Parathyroid adenoma (tissue), 2 donors: ENCODE data around the gene CDKN2C.
"Not testable (repeated sequence)": the region's sequence is repeated elsewhere in the genome, so short reads cannot be mapped to it uniquely, and the experiment has no call there.

Experiments used
- H2AFZ ChIP-seq: fragments of 300-600 bp; sonication (generic); one replicate; pipeline ENCODE4 v1.7.0; 2017; ENCODE audit warnings: antibody characterized with exemption, mild to moderate bottlenecking
- H3K27ac ChIP-seq: fragments of 300-600 bp; sonication (generic); one replicate; pipeline ENCODE4 v1.7.0; 2017
- H3K27me3 ChIP-seq: fragments of 300-600 bp; sonication (generic); one replicate; pipeline ENCODE4 v1.7.0; 2017; ENCODE audit warnings: low read length; ENCODE audit not compliant: control insufficient read depth, insufficient read depth
- H3K36me3 ChIP-seq: fragments of 300-600 bp; sonication (generic); one replicate; pipeline ENCODE4 v1.7.0; 2017; ENCODE audit warnings: low read length; ENCODE audit not compliant: control insufficient read depth, insufficient read depth
- H3K4me1 ChIP-seq: fragments of 300-600 bp; sonication (generic); one replicate; pipeline ENCODE4 v1.7.0; 2017; ENCODE audit warnings: control low read depth
- H3K4me2 ChIP-seq: fragments of 300-600 bp; sonication (generic); one replicate; pipeline ENCODE4 v1.7.0; 2017; ENCODE audit warnings: low read length
- H3K4me3 ChIP-seq: fragments of 300-600 bp; sonication (generic); one replicate; pipeline ENCODE4 v1.7.0; 2017; ENCODE audit warnings: low read depth, low read length
- H3K79me2 ChIP-seq: fragments of 300-600 bp; sonication (generic); one replicate; pipeline ENCODE4 v1.7.0; 2017; ENCODE audit warnings: control low read depth
- H3K9ac ChIP-seq: fragments of 300-600 bp; sonication (generic); one replicate; pipeline ENCODE4 v1.7.0; 2017; ENCODE audit warnings: mild to moderate bottlenecking
- H3K9me3 ChIP-seq: fragments of 300-600 bp; sonication (generic); one replicate; pipeline ENCODE4 v1.7.0; 2017; ENCODE audit warnings: low read length; ENCODE audit not compliant: control insufficient read depth
- TF ChIP-seq, protein P1 (sequence below): fragments of 300-600 bp; sonication (generic); IDR thresholded peaks from one replicate; pipeline ENCODE4 v1.7.0; 2017; ENCODE audit warnings: antibody characterized with exemption, mild to moderate bottlenecking
- donor health status: primary hyperparathyroidism.

Gene CDKN2C

DNA sequence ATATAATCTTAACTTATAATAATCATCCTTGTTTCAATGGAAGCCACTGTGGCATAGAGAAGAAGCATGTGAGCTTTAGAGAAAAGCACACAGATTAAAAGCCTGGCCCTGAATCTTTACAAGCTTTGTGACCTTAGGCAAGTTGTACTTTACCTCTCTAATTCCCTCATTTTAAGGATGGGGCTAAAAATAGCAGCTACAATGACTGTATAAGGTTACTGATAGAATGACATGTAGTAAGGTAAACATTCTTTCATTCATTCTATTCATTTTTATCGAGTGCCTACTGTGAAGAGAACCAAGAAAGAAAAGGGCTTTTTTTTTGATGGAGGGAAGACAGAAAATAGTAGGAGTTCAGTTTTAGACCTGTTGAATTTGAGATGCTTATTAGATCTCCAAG is 25.6 kb downstream of the CDKN2C start:
- H3K4me1 ChIP-seq, result no peaks in the 10 kb centered on the region
- H3K27me3 ChIP-seq, result no peaks in the 10 kb centered on the region
- TF ChIP-seq, protein P1, sequence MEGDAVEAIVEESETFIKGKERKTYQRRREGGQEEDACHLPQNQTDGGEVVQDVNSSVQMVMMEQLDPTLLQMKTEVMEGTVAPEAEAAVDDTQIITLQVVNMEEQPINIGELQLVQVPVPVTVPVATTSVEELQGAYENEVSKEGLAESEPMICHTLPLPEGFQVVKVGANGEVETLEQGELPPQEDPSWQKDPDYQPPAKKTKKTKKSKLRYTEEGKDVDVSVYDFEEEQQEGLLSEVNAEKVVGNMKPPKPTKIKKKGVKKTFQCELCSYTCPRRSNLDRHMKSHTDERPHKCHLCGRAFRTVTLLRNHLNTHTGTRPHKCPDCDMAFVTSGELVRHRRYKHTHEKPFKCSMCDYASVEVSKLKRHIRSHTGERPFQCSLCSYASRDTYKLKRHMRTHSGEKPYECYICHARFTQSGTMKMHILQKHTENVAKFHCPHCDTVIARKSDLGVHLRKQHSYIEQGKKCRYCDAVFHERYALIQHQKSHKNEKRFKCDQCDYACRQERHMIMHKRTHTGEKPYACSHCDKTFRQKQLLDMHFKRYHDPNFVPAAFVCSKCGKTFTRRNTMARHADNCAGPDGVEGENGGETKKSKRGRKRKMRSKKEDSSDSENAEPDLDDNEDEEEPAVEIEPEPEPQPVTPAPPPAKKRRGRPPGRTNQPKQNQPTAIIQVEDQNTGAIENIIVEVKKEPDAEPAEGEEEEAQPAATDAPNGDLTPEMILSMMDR, result no peak
- H3K9ac ChIP-seq, result no peak overlapping the region
- no peak overlapping the region for H3K4me3 ChIP-seq
- no peaks in the 10 kb centered on the region for H3K79me2 ChIP-seq
- no peak overlapping the region for H3K27ac ChIP-seq
- no peak overlapping the region for H3K4me2 ChIP-seq
- no peaks in the 10 kb centered on the region for H3K36me3 ChIP-seq
- no peak overlapping the region for H2AFZ ChIP-seq
- H3K9me3 ChIP-seq, result no peaks in the 10 kb centered on the region

GRCh38 chr1:50996083-50996482 is 26.0 kb downstream of the CDKN2C start:
- no peak overlapping the region for H3K4me3 ChIP-seq
- no peaks in the 10 kb centered on the region for H3K36me3 ChIP-seq
- H3K27ac ChIP-seq, result no peak overlapping the region
- H3K79me2 ChIP-seq, result no peaks in the 10 kb centered on the region
- TF ChIP-seq, protein P1, result no peak
- no peak overlapping the region for H3K4me2 ChIP-seq
- H3K9me3 ChIP-seq, result no peaks in the 10 kb centered on the region
- H3K9ac ChIP-seq, result no peak overlapping the region
- no peaks in the 10 kb centered on the region for H3K4me1 ChIP-seq
- H3K27me3 ChIP-seq, result no peaks in the 10 kb centered on the region
- no peak overlapping the region for H2AFZ ChIP-seq

- H3K4me2 ChIP-seq, H2AFZ ChIP-seq, H3K36me3 ChIP-seq, H3K79me2 ChIP-seq, H3K4me3 ChIP-seq, H3K9ac ChIP-seq, H3K9me3 ChIP-seq, H3K27me3 ChIP-seq, H3K27ac ChIP-seq, H3K4me1 ChIP-seq: not testable (repeated sequence)
Measured at GRCh38 chr1:50999375-50999774, 29.3 kb downstream of the CDKN2C start.

GRCh38 chr1:51000160-51000559 is 30.1 kb downstream of the CDKN2C start:
- no peaks in the 10 kb centered on the region for H3K4me1 ChIP-seq
- no peak overlapping the region for H3K9ac ChIP-seq
- no peaks in the 10 kb centered on the region for H3K27me3 ChIP-seq
- H3K27ac ChIP-seq, result no peak overlapping the region
- H2AFZ ChIP-seq, result no peak overlapping the region
- no peaks in the 10 kb centered on the region for H3K36me3 ChIP-seq
- H3K4me2 ChIP-seq, result no peak overlapping the region
- TF ChIP-seq, protein P1, result no peak
- no peaks in the 10 kb centered on the region for H3K79me2 ChIP-seq
- H3K4me3 ChIP-seq, result no peak overlapping the region
- H3K9me3 ChIP-seq, result no peaks in the 10 kb centered on the region

DNA sequence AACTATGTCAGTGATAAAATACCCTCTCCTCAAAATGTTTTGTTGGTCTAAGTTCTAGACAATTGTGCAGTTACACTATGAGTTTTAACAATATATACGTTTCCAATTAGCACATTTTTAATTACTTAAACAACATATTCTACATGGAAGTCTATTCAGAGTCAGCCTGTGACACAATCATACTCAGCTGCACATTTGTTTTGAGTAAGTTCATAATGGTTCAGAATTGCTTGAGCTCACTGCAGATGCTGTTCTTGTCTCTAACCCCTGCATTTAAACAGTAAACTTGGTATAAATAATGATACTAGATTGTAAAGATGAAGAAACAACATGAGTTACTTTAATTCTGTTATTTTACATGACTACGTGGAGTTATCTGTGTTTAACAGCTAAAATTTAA is 30.6 kb downstream of the CDKN2C start:
- no peak overlapping the region for H3K4me2 ChIP-seq
- H3K4me3 ChIP-seq, result no peak overlapping the region
- H3K79me2 ChIP-seq, result no peaks in the 10 kb centered on the region
- no peak overlapping the region for H3K27ac ChIP-seq
- no peaks in the 10 kb centered on the region for H3K36me3 ChIP-seq
- TF ChIP-seq, protein P1, result no peak
- H2AFZ ChIP-seq, result no peak overlapping the region
- no peak overlapping the region for H3K9ac ChIP-seq
- H3K4me1 ChIP-seq, result no peaks in the 10 kb centered on the region
- no peaks in the 10 kb centered on the region for H3K9me3 ChIP-seq
- no peaks in the 10 kb centered on the region for H3K27me3 ChIP-seq
